ENCODE data around the gene TAF1D.

The TAF1D gene

GRCh38 chr11:93740031-93740729, 1.1 kb downstream of the TAF1D start:
- no peak for TF ChIP-seq CTCF (IDR thresholded peaks at IDR 0.05; ENCODE audit: low read depth, low read length, missing control alignments)
- DNase-seq (ENCODE audit: low read depth), result peak; percentile 44
- peak overlapping the region; percentile 83 for H3K4me3 ChIP-seq (ENCODE audit: low read depth, low read length)

- peak overlapping the region; percentile 83 for H3K4me3 ChIP-seq (ENCODE audit: low read depth, low read length)
- DNase-seq (ENCODE audit: low read depth), result no peak
- no peak for TF ChIP-seq CTCF (IDR thresholded peaks at IDR 0.05; ENCODE audit: low read depth, low read length, missing control alignments)
These were observed 2.6 kb downstream of the TAF1D start for GRCh38 chr11:93738647-93739081.

- no peak for DNase-seq (ENCODE audit: low read depth)
- H3K4me3 ChIP-seq (ENCODE audit: low read depth, low read length), result peak overlapping the region; percentile 83
- no peak for TF ChIP-seq CTCF (IDR thresholded peaks at IDR 0.05; ENCODE audit: low read depth, low read length, missing control alignments)
These were observed 3.2 kb downstream of the TAF1D start for GRCh38 chr11:93737904-93738612.

GRCh38 chr11:93736129-93736528, 5.2 kb downstream of the TAF1D start:
- no peak overlapping the region for H3K4me3 ChIP-seq (ENCODE audit: low read depth, low read length)
- TF ChIP-seq CTCF (IDR thresholded peaks at IDR 0.05; ENCODE audit: low read depth, low read length, missing control alignments), result no peak

GRCh38 chr11:93735627-93736026, 5.7 kb downstream of the TAF1D start:
- no peak overlapping the region; the same call in 1 of the 2 replicates for H3K4me3 ChIP-seq (ENCODE audit: low read depth, low read length)
- TF ChIP-seq CTCF (IDR thresholded peaks at IDR 0.05; ENCODE audit: low read depth, low read length, missing control alignments), result no peak

More at GRCh38 chr11:93736129-93736528, 5.2 kb downstream of the TAF1D start:
- no peak for DNase-seq (ENCODE audit: low read depth)

GRCh38 chr11:93734427-93735222, 6.7 kb downstream of the TAF1D start:
- no peak for TF ChIP-seq CTCF (IDR thresholded peaks at IDR 0.05; ENCODE audit: low read depth, low read length, missing control alignments)
- no peak for DNase-seq (ENCODE audit: low read depth)
- no peak overlapping the region for H3K4me3 ChIP-seq (ENCODE audit: low read depth, low read length)

More at GRCh38 chr11:93735627-93736026, 5.7 kb downstream of the TAF1D start:
- no peak for DNase-seq (ENCODE audit: low read depth)
